ENCODE measurements around the gene PDE4D. TPM values are rescaled to one million over a fixed set of nuclear protein-coding genes. Genes with fewer than 3 reads are reported as not detected.
A peak's percentile ranks its signal among the peaks of the same experiment; 100 is the strongest.

Gene PDE4D
- total and polyA plus RNA-seq, 11 donors: 5.2 to 68.3 (median 42.1) TPM

GRCh38 chr5:58987193-58987592 is 906.3 kb downstream of the PDE4D start:
- Histone ChIP-seq H3K27me3 (no peaks in the 10 kb centered on the region), H3K4me3 (no peak overlapping the region), H3K36me3 (peaks cover 0 to 50% (median 21%) of the 10 kb centered on the region in 9 donors), H3K4me1 (peaks cover 0 to 10% (median 0%) of the 10 kb centered on the region in 12 donors), H3K27ac (no peak overlapping the region), H3K9me3 (no peaks in the 10 kb centered on the region)
- no peak for TF ChIP-seq CTCF (IDR thresholded peaks at IDR 0.05)
- no peak for TF ChIP-seq POLR2A (IDR thresholded peaks at IDR 0.05)
- no peak for ATAC-seq
- DNase-seq: no peak
- intact Hi-C loops (cut with DNase I): no loop called here

GRCh38 chr5:58986281-58986680 is 907.2 kb downstream of the PDE4D start:
- peaks cover 0 to 50% (median 21%) of the 10 kb centered on the region in 9 donors for H3K36me3 ChIP-seq
- no peaks in the 10 kb centered on the region for H3K9me3 ChIP-seq
- H3K4me1 ChIP-seq: peaks cover 0 to 13% (median 0%) of the 10 kb centered on the region in 12 donors
- DNase-seq (no peak), ATAC-seq (peak in 1 of 4 donors; percentile 20)
- no peak for TF ChIP-seq POLR2A (IDR thresholded peaks at IDR 0.05)
- no peak for TF ChIP-seq CTCF (IDR thresholded peaks at IDR 0.05)
- 58 to 80% (median 69%) methylated on average over 6 to 8 of the region's 8 CpGs for WGBS, 4 donors
- H3K4me3 ChIP-seq: no peak overlapping the region
- H3K27me3 ChIP-seq: no peaks in the 10 kb centered on the region
- intact Hi-C loops (cut with DNase I): no loop called here
- no peak overlapping the region for H3K27ac ChIP-seq

- DNase-seq: no peak
- intact Hi-C loops (cut with DNase I): no loop called here
- no peak for TF ChIP-seq CTCF (IDR thresholded peaks at IDR 0.05)
- TF ChIP-seq POLR2A (IDR thresholded peaks at IDR 0.05): no peak
- H3K4me1 ChIP-seq: peaks cover 0 to 18% (median 0%) of the 10 kb centered on the region in 12 donors
- 36 to 55% (median 49%) methylated on average over 4 of the region's 4 CpGs for WGBS, 4 donors
- peaks cover 0 to 50% (median 21%) of the 10 kb centered on the region in 9 donors for H3K36me3 ChIP-seq
- H3K27ac ChIP-seq: no peak overlapping the region
- H3K4me3 ChIP-seq: no peak overlapping the region
- ATAC-seq: peak in 1 of 4 donors; percentile 17
- no peaks in the 10 kb centered on the region for H3K9me3 ChIP-seq
- H3K27me3 ChIP-seq: no peaks in the 10 kb centered on the region
Measured at GRCh38 chr5:58985759-58986158, 907.8 kb downstream of the PDE4D start.

- H3K4me3 ChIP-seq: no peak overlapping the region
- no peak overlapping the region for H3K27ac ChIP-seq
- H3K36me3 ChIP-seq: peaks cover 0 to 50% (median 21%) of the 10 kb centered on the region in 9 donors
- WGBS, 4 donors: 90 to 95% (median 94%) methylated on average over 4 of the region's 4 CpGs
- intact Hi-C loops (cut with DNase I): no loop called here
- no peaks in the 10 kb centered on the region for H3K9me3 ChIP-seq
- DNase-seq: no peak
- peaks cover 0 to 22% (median 0%) of the 10 kb centered on the region in 12 donors for H3K4me1 ChIP-seq
- ATAC-seq: no peak
- no peaks in the 10 kb centered on the region for H3K27me3 ChIP-seq
- TF ChIP-seq POLR2A (IDR thresholded peaks at IDR 0.05) (no peak), CTCF (IDR thresholded peaks at IDR 0.05) (no peak)
Measured at GRCh38 chr5:58985311-58985710, 908.2 kb downstream of the PDE4D start.

Data from heart left ventricle (tissue), 16 donors.